HEK293T (cell line): ENCODE measurements around the gene MRPL9.

Experiments used
- CTCF ChIA-PET: fragments of 350-600 bp; formaldehyde crosslinking; extraction: SDS; loops from one replicate; lab custom pipeline; 2021; ENCODE audit warnings: antibody characterized with exemption, inconsistent platforms; lab: Yijun Ruan, JAX
- POLR2A ChIA-PET: fragments of 350-600 bp; formaldehyde crosslinking; extraction: SDS; loops from one replicate; lab custom pipeline; 2020; ENCODE audit warnings: antibody characterized with exemption, inconsistent platforms; lab: Yijun Ruan, JAX
- DNase-seq: peaks from one replicate; pipeline ENCODE4 v3.0.0; 2012; ENCODE audit warnings: mixed read lengths; ENCODE audit errors: extremely low spot score
- ARNT ChIP-seq: fragments of 450-650 bp; IDR thresholded peaks from 2 replicates; pipeline ENCODE4 v1.6.1; 2017; ENCODE audit warnings: mild to moderate bottlenecking
- BHLHE40 ChIP-seq: fragments of 450-650 bp; IDR thresholded peaks from 2 replicates; pipeline ENCODE4 v1.6.1; 2016; ENCODE audit warnings: mild to moderate bottlenecking, moderate library complexity, borderline replicate concordance
- CTBP1 ChIP-seq: fragments of 450-650 bp; IDR thresholded peaks from 2 replicates; pipeline ENCODE4 v1.6.1; 2016; ENCODE audit warnings: borderline replicate concordance
- ELF4 ChIP-seq: fragments of 450-650 bp; IDR thresholded peaks from 2 replicates; pipeline ENCODE4 v1.6.1; 2017; ENCODE audit warnings: antibody characterized with exemption
- FOXA1 ChIP-seq: fragments of 450-650 bp; IDR thresholded peaks from 2 replicates; pipeline ENCODE4 v1.6.1; 2016; ENCODE audit warnings: mild to moderate bottlenecking
- FOXK2 ChIP-seq: fragments of 450-650 bp; IDR thresholded peaks from 2 replicates; pipeline ENCODE4 v1.6.1; 2016; ENCODE audit warnings: mild to moderate bottlenecking
- FOXM1 ChIP-seq: fragments of 450-650 bp; IDR thresholded peaks from 2 replicates; pipeline ENCODE4 v1.6.1; 2017; ENCODE audit warnings: mild to moderate bottlenecking, borderline replicate concordance
- HDGF ChIP-seq: fragments of 450-650 bp; IDR thresholded peaks from 2 replicates; pipeline ENCODE4 v1.6.1; 2017; ENCODE audit warnings: antibody characterized with exemption, borderline replicate concordance
- L3MBTL2 ChIP-seq: fragments of 450-650 bp; conservative IDR thresholded peaks from 2 replicates; pipeline ENCODE4 v1.6.1; 2016; ENCODE audit warnings: mild to moderate bottlenecking
- LEF1 ChIP-seq: fragments of 450-650 bp; IDR thresholded peaks from 2 replicates; pipeline ENCODE4 v1.6.1; 2017; ENCODE audit warnings: mild to moderate bottlenecking, borderline replicate concordance
- NFRKB ChIP-seq: fragments of 450-650 bp; IDR thresholded peaks from 2 replicates; pipeline ENCODE4 v1.6.1; 2016; ENCODE audit warnings: mild to moderate bottlenecking, moderate library complexity
- PKNOX1 ChIP-seq: fragments of 450-650 bp; IDR thresholded peaks from 2 replicates; pipeline ENCODE4 v1.6.1; 2016
- SP1 ChIP-seq: fragments of 450-650 bp; IDR thresholded peaks from 2 replicates; pipeline ENCODE4 v1.6.1; 2017
- SUZ12 ChIP-seq: fragments of 450-650 bp; IDR thresholded peaks from 2 replicates; pipeline ENCODE4 v1.6.1; 2016; ENCODE audit warnings: mild to moderate bottlenecking
- TARDBP ChIP-seq: fragments of 450-650 bp; IDR thresholded peaks from 2 replicates; pipeline ENCODE4 v1.6.1; 2016
- ZNF384 ChIP-seq: fragments of 450-650 bp; IDR thresholded peaks from 2 replicates; pipeline ENCODE4 v1.6.1; 2016

The MRPL9 gene

GRCh38 chr1:151807131-151807530, 43.8 kb upstream of the MRPL9 start:
- CTCF ChIA-PET, result interaction anchor here (0.7 kb wide), 1 partner anchor 72 kb away, joined by 3 read pairs; no protein-coding TSS in a partner anchor
- TF ChIP-seq ZNF384 (no peak), HDGF (no peak), ELF4 (no peak), BHLHE40 (no peak), SP1 (no peak), FOXM1 (no peak), L3MBTL2 (no peak), FOXA1 (no peak)
- no peak for DNase-seq
- POLR2A ChIA-PET, result no interaction called here

DNA sequence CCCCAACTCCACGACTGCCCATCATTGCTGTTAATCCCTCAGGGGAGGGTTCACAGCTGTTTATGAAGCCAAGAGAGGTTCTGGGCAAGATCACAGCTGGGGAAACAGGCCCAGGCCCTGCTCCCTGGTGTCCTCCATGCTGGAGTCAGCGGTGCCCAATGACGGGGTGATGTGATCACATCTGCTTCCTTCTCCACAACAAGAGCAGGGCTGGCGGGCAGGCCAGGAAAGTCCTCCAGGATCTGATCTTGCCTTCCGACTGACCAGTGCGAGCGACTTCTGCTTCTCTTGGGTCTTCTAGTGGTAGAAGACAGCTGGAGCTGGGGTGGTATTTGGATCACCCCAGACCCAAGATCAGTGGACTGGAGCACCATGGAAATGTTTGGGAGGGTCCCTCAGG, 42.9 kb upstream of the MRPL9 start:
- no peak for TF ChIP-seq FOXK2
- TF ChIP-seq ELF4, result no peak
- no peak for TF ChIP-seq ARNT
- no peak for TF ChIP-seq BHLHE40
- TF ChIP-seq SP1, result no peak
- no peak for TF ChIP-seq ZNF384
- no peak for TF ChIP-seq FOXM1
- TF ChIP-seq NFRKB, result no peak
- no peak for TF ChIP-seq FOXA1
- no peak for TF ChIP-seq PKNOX1
- no peak for TF ChIP-seq TARDBP
- no peak for TF ChIP-seq SUZ12
- CTCF ChIA-PET, result interaction anchor here (0.7 kb wide), 1 partner anchor 71 kb away, joined by 3 read pairs; no protein-coding TSS in a partner anchor
- DNase-seq, result no peak
- POLR2A ChIA-PET, result no interaction called here

GRCh38 chr1:151805066-151805820, 41.9 kb upstream of the MRPL9 start, which contains the start of gene LINGO4:
Gene LINGO4 (minus strand): TSS chr1:151805419. CDS start chr1:151802704, 2,715 bp downstream.
- CTCF ChIA-PET, result no interaction called here
- no peak for TF ChIP-seq ARNT
- TF ChIP-seq SP1, result no peak
- TF ChIP-seq NFRKB, result no peak
- TF ChIP-seq PKNOX1, result no peak
- TF ChIP-seq SUZ12, result no peak
- no peak for TF ChIP-seq L3MBTL2
- TF ChIP-seq CTBP1, result no peak
- no peak for TF ChIP-seq ELF4
- no peak for TF ChIP-seq LEF1
- no peak for TF ChIP-seq FOXK2
- TF ChIP-seq ZNF384, result no peak
- no peak for TF ChIP-seq FOXA1
- POLR2A ChIA-PET, result no interaction called here
- no peak for DNase-seq

- ChIA-PET POLR2A (no interaction called here), CTCF (interaction anchor here (1.3 kb wide), 1 partner anchor 32 kb away, joined by 5 read pairs; no protein-coding TSS in a partner anchor)
- no peak for DNase-seq
- TF ChIP-seq FOXA1 (no peak), CTBP1 (no peak), HDGF (no peak), SP1 (no peak), NFRKB (no peak), PKNOX1 (no peak), BHLHE40 (no peak), SUZ12 (no peak), LEF1 (no peak)
Observed at GRCh38 chr1:151803915-151804314, 40.6 kb upstream of the MRPL9 start.

DNA sequence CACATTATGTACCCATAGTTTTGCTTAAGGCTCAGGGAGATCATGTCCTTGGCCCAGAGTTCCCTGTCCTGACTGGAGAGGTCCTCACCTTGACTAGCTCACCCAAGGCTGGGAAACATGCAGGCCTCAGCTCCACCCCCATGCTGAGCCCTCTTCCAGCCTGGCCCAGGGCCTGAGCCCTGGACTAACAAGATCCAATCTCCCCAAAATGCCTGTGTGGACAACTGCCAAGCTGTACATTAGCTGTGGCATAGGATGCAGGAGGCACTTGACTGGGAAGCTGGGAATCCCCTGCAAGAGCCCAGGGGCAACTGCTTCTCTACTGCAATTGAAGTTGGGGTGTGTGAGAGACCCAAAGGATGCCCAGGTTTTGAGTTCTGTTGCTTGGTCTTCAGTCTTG, 39.9 kb upstream of the MRPL9 start:
- no peak for DNase-seq
- ChIA-PET POLR2A (interaction anchor here (1.2 kb wide), 1 partner anchor 521 kb away, joined by 3 read pairs; the partner anchor contains the start of gene ZNF687), CTCF (interaction anchor here (1.3 kb wide), 1 partner anchor 33 kb away, joined by 5 read pairs; no protein-coding TSS in a partner anchor)
- no peak for TF ChIP-seq ARNT
- no peak for TF ChIP-seq LEF1

- POLR2A ChIA-PET, result interaction anchor here (0.7 to 1.4 kb wide), 4 partner anchors 9 to 521 kb away, joined by 3 to 4 read pairs (median 4); partner anchors contain the start of genes CGN, MRPL9 and ZNF687
- CTCF ChIA-PET, result interaction anchor here (1.2 kb wide), 1 partner anchor 9 kb away, joined by 3 read pairs; no protein-coding TSS in a partner anchor
- TF ChIP-seq FOXM1, result no peak
- TF ChIP-seq FOXA1, result no peak
- TF ChIP-seq PKNOX1, result no peak
- TF ChIP-seq CTBP1, result no peak
- no peak for TF ChIP-seq HDGF
- no peak for TF ChIP-seq NFRKB
- TF ChIP-seq BHLHE40, result no peak
- TF ChIP-seq SUZ12, result no peak
- no peak for TF ChIP-seq L3MBTL2
- TF ChIP-seq FOXK2, result no peak
- TF ChIP-seq ELF4, result no peak
- no peak for TF ChIP-seq LEF1
- TF ChIP-seq SP1, result no peak
- no peak for TF ChIP-seq ARNT
- DNase-seq, result no peak
Observed at GRCh38 chr1:151802372-151802771, 39.1 kb upstream of the MRPL9 start.
